ENCODE results near the gene ARG2. TPM values are rescaled to one million over a fixed set of nuclear protein-coding genes. Genes with fewer than 3 reads are reported as not detected.
"Not testable (repeated sequence)": the region's sequence is repeated elsewhere in the genome, so short reads cannot be mapped to it uniquely, and the experiment has no call there.

ARG2 gene
- total RNA-seq, 1 donor from 2014 or later: 11.1 TPM

DNA sequence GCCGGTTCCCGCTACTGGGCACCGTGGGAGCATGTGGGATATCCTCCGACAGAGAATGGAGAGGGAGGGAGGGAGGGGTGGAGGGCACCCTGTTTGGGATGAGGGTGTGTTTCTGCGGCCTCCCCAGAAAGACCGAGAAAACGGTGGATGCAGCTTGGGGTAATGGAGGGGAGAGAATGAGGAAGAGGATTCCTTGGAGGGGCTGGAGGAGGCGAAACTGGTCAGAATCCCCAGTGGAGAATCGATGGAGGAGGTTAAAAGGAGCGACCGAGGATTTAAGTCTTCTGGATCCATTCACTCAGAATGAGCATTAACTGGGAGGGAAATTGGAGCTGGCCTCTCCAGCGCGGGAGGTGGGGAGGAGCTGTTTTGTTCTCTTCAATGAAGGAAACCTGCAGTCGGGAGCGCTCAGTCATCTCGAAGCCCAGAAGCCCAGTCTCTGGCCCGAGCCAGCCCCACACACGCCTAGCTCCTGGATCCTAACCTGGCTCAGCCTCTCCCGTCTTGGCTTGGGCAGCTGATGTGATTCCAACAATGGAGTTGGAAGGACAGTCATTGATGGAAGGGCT, 581 bp downstream of the ARG2 start:
- no peak for DNase-seq (ENCODE audit: low spot score)
- no peaks in the 10 kb centered on the region for H3K9me3 Mint-ChIP-seq (ENCODE audit: low read depth)
- H3K4me1 Mint-ChIP-seq (ENCODE audit: low read depth): peaks cover 38% of the 10 kb centered on the region
- H3K36me3 Mint-ChIP-seq (ENCODE audit: low read depth): no peaks in the 10 kb centered on the region
- peak overlapping the region; percentile 77 for H3K4me3 Mint-ChIP-seq (ENCODE audit: unreplicated experiment)
- peaks cover 3% of the 10 kb centered on the region for H3K27me3 Mint-ChIP-seq (ENCODE audit: low read depth)
- TF ChIP-seq, protein P1, sequence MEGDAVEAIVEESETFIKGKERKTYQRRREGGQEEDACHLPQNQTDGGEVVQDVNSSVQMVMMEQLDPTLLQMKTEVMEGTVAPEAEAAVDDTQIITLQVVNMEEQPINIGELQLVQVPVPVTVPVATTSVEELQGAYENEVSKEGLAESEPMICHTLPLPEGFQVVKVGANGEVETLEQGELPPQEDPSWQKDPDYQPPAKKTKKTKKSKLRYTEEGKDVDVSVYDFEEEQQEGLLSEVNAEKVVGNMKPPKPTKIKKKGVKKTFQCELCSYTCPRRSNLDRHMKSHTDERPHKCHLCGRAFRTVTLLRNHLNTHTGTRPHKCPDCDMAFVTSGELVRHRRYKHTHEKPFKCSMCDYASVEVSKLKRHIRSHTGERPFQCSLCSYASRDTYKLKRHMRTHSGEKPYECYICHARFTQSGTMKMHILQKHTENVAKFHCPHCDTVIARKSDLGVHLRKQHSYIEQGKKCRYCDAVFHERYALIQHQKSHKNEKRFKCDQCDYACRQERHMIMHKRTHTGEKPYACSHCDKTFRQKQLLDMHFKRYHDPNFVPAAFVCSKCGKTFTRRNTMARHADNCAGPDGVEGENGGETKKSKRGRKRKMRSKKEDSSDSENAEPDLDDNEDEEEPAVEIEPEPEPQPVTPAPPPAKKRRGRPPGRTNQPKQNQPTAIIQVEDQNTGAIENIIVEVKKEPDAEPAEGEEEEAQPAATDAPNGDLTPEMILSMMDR (IDR thresholded peaks at IDR 0.05): no peak
- peak overlapping the region; percentile 93 for H3K27ac Mint-ChIP-seq (ENCODE audit: unreplicated experiment)

DNA sequence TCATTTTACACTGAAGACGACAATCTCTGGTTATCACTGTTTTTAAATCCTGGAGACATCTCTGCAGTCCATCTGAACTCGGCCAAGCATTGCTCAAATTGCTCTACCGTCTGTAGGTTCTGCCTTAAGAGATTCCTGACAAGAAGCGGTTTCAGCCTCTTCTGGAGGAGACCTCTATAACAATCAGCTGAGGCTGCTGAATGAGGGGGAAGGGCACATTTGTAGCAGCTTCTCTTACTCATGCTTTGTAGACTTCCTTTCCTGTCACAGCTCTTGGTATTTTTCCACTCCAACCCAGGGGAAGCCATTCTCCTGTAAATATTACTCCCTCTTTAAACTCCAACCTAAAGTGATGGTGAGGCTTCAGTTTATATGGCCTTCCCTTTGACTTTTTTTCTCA, 3.0 kb downstream of the ARG2 start:
- no peak for DNase-seq (ENCODE audit: low spot score)
- Mint-ChIP-seq H3K27ac (ENCODE audit: unreplicated experiment) (peak overlapping the region; percentile 81), H3K27me3 (ENCODE audit: low read depth) (no peaks in the 10 kb centered on the region), H3K9me3 (ENCODE audit: low read depth) (no peaks in the 10 kb centered on the region), H3K36me3 (ENCODE audit: low read depth) (no peaks in the 10 kb centered on the region), H3K4me3 (ENCODE audit: unreplicated experiment) (peak overlapping the region; percentile 4), H3K4me1 (ENCODE audit: low read depth) (peaks cover 38% of the 10 kb centered on the region)
- TF ChIP-seq, protein P1 (IDR thresholded peaks at IDR 0.05): no peak

DNA sequence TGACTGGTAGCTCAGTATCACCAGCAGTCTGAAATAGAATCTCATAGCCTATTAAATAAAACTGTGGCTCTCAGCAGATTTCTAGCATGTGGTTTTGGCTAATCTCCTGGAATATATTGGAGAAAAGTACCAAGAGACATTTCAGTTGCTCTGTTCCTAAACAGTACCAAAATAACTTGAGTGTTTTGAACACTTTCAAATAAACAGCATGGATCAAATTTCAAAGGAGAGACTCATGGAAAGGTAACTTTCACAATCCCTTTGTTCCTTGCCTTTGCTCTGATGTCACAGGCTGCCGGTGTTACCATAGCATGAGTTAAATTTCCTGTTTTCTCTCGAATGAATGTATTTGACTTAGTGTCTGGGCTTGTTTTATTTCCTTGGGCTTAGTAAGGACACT, 3.4 kb downstream of the ARG2 start:
- H3K27ac Mint-ChIP-seq (ENCODE audit: unreplicated experiment): peak overlapping the region; percentile 81
- DNase-seq (ENCODE audit: low spot score): no peak

DNA sequence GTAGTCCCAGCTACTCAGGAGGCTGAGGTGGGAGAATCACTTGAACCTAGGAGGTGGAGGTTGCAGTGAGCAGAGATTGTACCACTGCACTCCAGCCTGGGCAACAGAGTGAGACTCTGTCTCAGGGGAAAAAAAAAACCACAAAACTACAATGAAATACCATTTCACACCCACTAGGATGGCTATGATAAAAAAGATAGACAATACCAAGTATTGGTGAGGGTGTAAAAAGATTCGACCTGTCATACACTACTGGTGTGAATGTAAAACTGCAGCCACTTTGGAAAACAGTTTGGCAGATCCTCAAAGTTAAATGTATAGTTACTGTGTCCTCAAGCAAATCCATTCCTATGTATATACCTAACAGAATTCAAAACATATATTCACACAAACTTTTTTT, 6.4 kb downstream of the ARG2 start:
- not testable (repeated sequence) for H3K4me3 Mint-ChIP-seq (ENCODE audit: unreplicated experiment); H3K9me3 Mint-ChIP-seq (ENCODE audit: low read depth); H3K27me3 Mint-ChIP-seq (ENCODE audit: low read depth); DNase-seq (ENCODE audit: low spot score); H3K36me3 Mint-ChIP-seq (ENCODE audit: low read depth); H3K27ac Mint-ChIP-seq (ENCODE audit: unreplicated experiment)
- peaks cover 16% of the 10 kb centered on the region for H3K4me1 Mint-ChIP-seq (ENCODE audit: low read depth)

More for the DNA sequence above, 3.4 kb downstream of the ARG2 start:
- Mint-ChIP-seq H3K4me1 (ENCODE audit: low read depth) (peaks cover 38% of the 10 kb centered on the region), H3K27me3 (ENCODE audit: low read depth) (no peaks in the 10 kb centered on the region), H3K4me3 (ENCODE audit: unreplicated experiment) (peak overlapping the region; percentile 4), H3K9me3 (ENCODE audit: low read depth) (no peaks in the 10 kb centered on the region), H3K36me3 (ENCODE audit: low read depth) (no peaks in the 10 kb centered on the region)
- TF ChIP-seq, protein P1 (IDR thresholded peaks at IDR 0.05): no peak

DNA sequence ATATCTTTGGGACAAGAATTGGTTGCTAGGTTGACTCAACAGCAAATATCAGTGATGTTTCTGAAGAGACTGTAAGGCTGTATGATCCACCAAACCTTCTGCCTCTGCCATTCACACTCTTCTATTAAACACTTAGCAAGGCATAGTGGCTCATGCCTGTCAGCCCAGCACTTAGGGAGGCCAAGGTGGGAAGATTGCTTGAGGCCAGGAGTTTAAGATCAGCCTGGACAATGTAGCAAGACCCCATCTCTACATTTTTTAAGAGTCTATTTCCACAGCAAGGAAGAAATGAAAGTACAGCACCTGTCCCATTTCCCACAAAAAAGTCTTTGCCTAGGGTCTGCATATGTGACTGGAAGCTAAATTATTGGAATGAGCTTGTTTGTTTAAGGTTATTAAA, 7.8 kb downstream of the ARG2 start:
- TF ChIP-seq, protein P1 (IDR thresholded peaks at IDR 0.05): no peak
- Mint-ChIP-seq H3K27ac (ENCODE audit: unreplicated experiment) (no peak overlapping the region), H3K4me1 (ENCODE audit: low read depth) (peaks cover 9% of the 10 kb centered on the region), H3K9me3 (ENCODE audit: low read depth) (no peaks in the 10 kb centered on the region), H3K36me3 (ENCODE audit: low read depth) (peaks cover 2% of the 10 kb centered on the region), H3K27me3 (ENCODE audit: low read depth) (no peaks in the 10 kb centered on the region), H3K4me3 (ENCODE audit: unreplicated experiment) (no peak overlapping the region)
- DNase-seq (ENCODE audit: low spot score): no peak

DNA sequence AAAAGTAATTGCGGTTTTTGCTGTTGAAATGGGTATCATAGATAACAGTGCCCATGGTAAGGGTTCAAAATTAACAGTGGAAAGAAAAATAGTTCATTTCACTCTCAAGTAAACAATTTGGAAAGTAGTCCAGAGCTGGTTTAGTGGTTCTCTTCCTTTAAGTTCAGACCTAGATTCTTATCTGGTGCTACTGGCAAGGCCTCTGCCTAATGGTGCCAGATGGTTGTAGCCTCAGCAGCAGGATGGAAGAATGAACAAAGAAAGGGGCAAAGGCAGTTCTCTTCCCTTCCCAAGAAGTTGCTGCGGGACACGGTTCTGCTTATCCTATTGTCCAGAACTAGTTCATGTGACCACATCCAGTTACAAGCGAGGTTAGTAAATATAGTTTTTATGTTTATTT, 10.5 kb downstream of the ARG2 start:
- H3K4me1 Mint-ChIP-seq (ENCODE audit: low read depth): peaks cover 4% of the 10 kb centered on the region
- H3K27me3 Mint-ChIP-seq (ENCODE audit: low read depth): no peaks in the 10 kb centered on the region
- no peak for DNase-seq (ENCODE audit: low spot score)
- H3K9me3 Mint-ChIP-seq (ENCODE audit: low read depth): no peaks in the 10 kb centered on the region
- peaks cover 2% of the 10 kb centered on the region for H3K36me3 Mint-ChIP-seq (ENCODE audit: low read depth)
- H3K4me3 Mint-ChIP-seq (ENCODE audit: unreplicated experiment): no peak overlapping the region
- TF ChIP-seq, protein P1 (IDR thresholded peaks at IDR 0.05): no peak
- H3K27ac Mint-ChIP-seq (ENCODE audit: unreplicated experiment): no peak overlapping the region
